GM23338 (cell line): Measurements from ENCODE around the gene RBM19.

Experiments
- CREB1 ChIP-seq: fragments of 250-450 bp; sonication (Bioruptor Pico); IDR thresholded peaks from 2 replicates; pipeline ENCODE4 v1.5.0; 2020; ENCODE audit warnings: low read depth, mild to moderate bottlenecking, moderate library complexity
- CTCF ChIP-seq, 2 experiments: fragments of 200-600 bp in 1 of 2; sonication (generic) in 1 of 2; conservative IDR thresholded peaks; 2 replicates each; pipeline versions ENCODE4 v1.5.1 to v1.6.1; 2016 to 2017; ENCODE audit warnings: antibody characterized with exemption in 2 of 2, low read depth in 2 of 2, mild to moderate bottlenecking in 2 of 2, moderate library complexity in 1 of 2
- EZH2 ChIP-seq: fragments of 200-600 bp; sonication (generic); IDR thresholded peaks from one replicate; pipeline ENCODE4 v1.8.0; 2017; ENCODE audit warnings: antibody characterized with exemption, mild to moderate bottlenecking, low read depth; ENCODE audit not compliant: unreplicated experiment
- EZH2phosphoT487 ChIP-seq: fragments of 200-600 bp; sonication (generic); IDR thresholded peaks from one replicate; pipeline ENCODE4 v1.8.1; 2018; ENCODE audit warnings: antibody characterized with exemption; ENCODE audit not compliant: unreplicated experiment
- JUNB ChIP-seq: IDR thresholded peaks from one replicate; pipeline ENCODE4 v1.6.1; 2016; ENCODE audit warnings: antibody characterized with exemption; ENCODE audit not compliant: unreplicated experiment
- NANOG ChIP-seq: IDR thresholded peaks from 2 replicates; pipeline ENCODE4 v1.6.1; 2016; ENCODE audit warnings: antibody characterized with exemption, borderline replicate concordance
- POLR2AphosphoS5 ChIP-seq: IDR thresholded peaks from 2 replicates; pipeline ENCODE4 v1.6.1; 2016; ENCODE audit warnings: antibody characterized with exemption, low read depth
- REST ChIP-seq: IDR thresholded peaks from one replicate; pipeline ENCODE4 v1.6.1; 2018; ENCODE audit warnings: antibody characterized with exemption; ENCODE audit not compliant: unreplicated experiment
- STAT1 ChIP-seq: IDR thresholded peaks from one replicate; pipeline ENCODE4 v1.6.1; 2016; ENCODE audit warnings: antibody characterized with exemption; ENCODE audit not compliant: unreplicated experiment
- ZNF114 ChIP-seq: fragments of 250-450 bp; sonication (Bioruptor Pico); IDR thresholded peaks from 2 replicates; pipeline ENCODE4 v1.5.0; 2020; ENCODE audit warnings: mild to moderate bottlenecking, moderate library complexity
- ZNF331 ChIP-seq: fragments of 250-450 bp; sonication (Bioruptor Pico); IDR thresholded peaks from 2 replicates; pipeline ENCODE4 v1.5.0; 2020; ENCODE audit warnings: low read depth, mild to moderate bottlenecking, moderate library complexity
- ZNF462 ChIP-seq: fragments of 250-450 bp; sonication (Bioruptor Pico); IDR thresholded peaks from 2 replicates; pipeline ENCODE4 v1.5.0; 2020; ENCODE audit warnings: mild to moderate bottlenecking, moderate library complexity
- TF ChIP-seq, protein P1 (sequence below): IDR thresholded peaks from 2 replicates; pipeline ENCODE4 v1.6.1; 2016; ENCODE audit warnings: antibody characterized with exemption

- TF ChIP-seq CTCF (conservative IDR thresholded peaks at IDR 0.05; ENCODE audit: low read depth in 2 of 2): no peak
- TF ChIP-seq POLR2AphosphoS5: no peak
- no peak for TF ChIP-seq EZH2
- no peak for TF ChIP-seq CREB1 (CRISPR knock-in tag)
- no peak for TF ChIP-seq EZH2phosphoT487
- TF ChIP-seq JUNB: no peak
- TF ChIP-seq ZNF331 (CRISPR knock-in tag): no peak
- TF ChIP-seq STAT1: no peak
- no peak for TF ChIP-seq REST
- no peak for TF ChIP-seq ZNF114 (CRISPR knock-in tag)
- TF ChIP-seq NANOG: no peak
- TF ChIP-seq ZNF462: no peak
- TF ChIP-seq, protein P1, sequence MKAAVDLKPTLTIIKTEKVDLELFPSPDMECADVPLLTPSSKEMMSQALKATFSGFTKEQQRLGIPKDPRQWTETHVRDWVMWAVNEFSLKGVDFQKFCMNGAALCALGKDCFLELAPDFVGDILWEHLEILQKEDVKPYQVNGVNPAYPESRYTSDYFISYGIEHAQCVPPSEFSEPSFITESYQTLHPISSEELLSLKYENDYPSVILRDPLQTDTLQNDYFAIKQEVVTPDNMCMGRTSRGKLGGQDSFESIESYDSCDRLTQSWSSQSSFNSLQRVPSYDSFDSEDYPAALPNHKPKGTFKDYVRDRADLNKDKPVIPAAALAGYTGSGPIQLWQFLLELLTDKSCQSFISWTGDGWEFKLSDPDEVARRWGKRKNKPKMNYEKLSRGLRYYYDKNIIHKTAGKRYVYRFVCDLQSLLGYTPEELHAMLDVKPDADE: no peak
Measured at GRCh38 chr12:113908584-113909100, 57.5 kb downstream of the RBM19 start.
